T-helper 9 cell (primary cell): ENCODE results near the gene ZNF669.

Experiments used
- DNase-seq: peaks from one replicate; pipeline ENCODE4 v3.0.0-alpha.2; 2020

ZNF669 gene

DNA sequence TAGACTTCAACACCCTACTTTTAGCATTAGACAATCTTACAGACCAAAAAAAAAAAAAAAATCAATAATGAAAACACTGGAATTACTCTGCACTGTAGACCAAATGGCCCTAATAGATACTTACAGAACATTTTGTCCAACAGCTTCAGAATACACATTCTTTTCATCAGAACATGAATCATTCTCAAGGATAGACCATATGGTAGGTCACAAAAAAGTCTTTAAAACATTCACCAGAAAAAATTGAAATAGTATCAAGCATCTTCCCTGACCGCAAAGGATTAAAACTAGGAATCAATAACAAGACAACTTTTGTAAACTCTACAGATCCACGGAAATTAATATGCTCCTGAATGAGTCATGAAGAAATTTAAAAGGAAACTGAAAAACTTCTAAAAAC is 48.1 kb downstream of the ZNF669 start:
- DNase-seq: no peak

DNA sequence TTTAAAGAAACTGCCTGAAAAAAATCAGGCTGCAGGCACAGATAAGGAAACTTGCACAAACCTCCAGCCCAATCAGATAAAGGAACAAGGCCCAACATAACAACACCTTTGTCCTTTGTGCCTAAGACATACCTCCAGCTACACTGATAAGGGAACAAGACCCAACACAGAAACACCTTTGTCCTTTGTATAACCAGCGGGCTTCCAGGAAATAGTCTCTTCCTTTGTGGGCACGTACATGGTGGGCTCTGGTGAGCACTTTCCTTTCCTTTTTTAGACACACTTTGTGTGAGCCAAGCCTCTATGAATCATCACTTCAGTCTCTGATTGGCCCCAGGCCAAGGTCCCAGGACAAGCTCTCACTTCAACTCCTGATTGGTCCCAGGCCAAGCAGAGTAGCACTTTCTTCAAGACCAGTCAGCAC is 49.2 kb downstream of the ZNF669 start:
- no peak for DNase-seq
